ENCODE results near the gene ZNF436. TPM values are rescaled to one million over a fixed set of nuclear protein-coding genes. Genes with fewer than 3 reads are reported as not detected.

Gene ZNF436
- total RNA-seq, 1 donor from 2014 or later: 10.9 TPM

Other genes with a start within 250 kb of the ZNF436 start
- gene LUZP1, start 201.0 kb downstream of the ZNF436 start, total RNA-seq: 36.4 TPM
- 0.93 TPM for gene HTR1D, start 152.3 kb downstream of the ZNF436 start, total RNA-seq
- 85.2 TPM for gene HNRNPR, start 25.6 kb downstream of the ZNF436 start, total RNA-seq
- gene TCEA3, start 54.9 kb upstream of the ZNF436 start, total RNA-seq: 39.4 TPM
- gene ASAP3, start 114.3 kb upstream of the ZNF436 start, total RNA-seq: 35.9 TPM
- 0.32 TPM for gene E2F2, start 161.4 kb upstream of the ZNF436 start, total RNA-seq
- 242 TPM for gene ID3, start 189.7 kb upstream of the ZNF436 start, total RNA-seq